Upper lobe of left lung (tissue), 6 donors: ENCODE measurements around the gene ALAD. TPM values are rescaled to one million over a fixed set of nuclear protein-coding genes. Genes with fewer than 3 reads are reported as not detected.
"Not testable (repeated sequence)": the region's sequence is repeated elsewhere in the genome, so short reads cannot be mapped to it uniquely, and the experiment has no call there.

Experiments used
- ATAC-seq, 2 donors: fragments of 200-7000 bp; cut with Tn5 transposase; one replicate each; pipeline ENCODE4 v1.9.1; 2022; ENCODE audit warnings: mild to moderate bottlenecking in 2 of 2, moderate library complexity in 2 of 2; ENCODE audit not compliant: low FRiP score in 2 of 2
- DNase-seq, 2 donors: peaks; one replicate each; pipeline ENCODE4 v3.0.0-alpha.2; 2019 to 2020
- H3K27ac ChIP-seq, 4 donors: fragments of 200-600 bp; sonication (generic); one replicate each; pipeline ENCODE4 v1.5.1; 2016 to 2019
- H3K27me3 ChIP-seq, 4 donors: fragments of 200-600 bp; sonication (generic); one replicate each; pipeline ENCODE4 v1.5.1; 2017 to 2019
- H3K36me3 ChIP-seq, 4 donors: fragments of 200-600 bp; sonication (generic); one replicate each; pipeline ENCODE4 v1.5.1; 2016 to 2019
- H3K4me1 ChIP-seq, 4 donors: fragments of 200-600 bp; sonication (generic); one replicate each; pipeline ENCODE4 v1.5.1; 2018 to 2019
- H3K4me3 ChIP-seq, 4 donors: fragments of 200-600 bp; sonication (generic); one replicate each; pipeline ENCODE4 v1.5.1; 2017 to 2019; ENCODE audit warnings: mild to moderate bottlenecking in 2 of 4, moderate library complexity in 1 of 4
- H3K9me3 ChIP-seq, 4 donors: fragments of 200-600 bp; sonication (generic); one replicate each; pipeline ENCODE4 v1.5.1; 2018 to 2019
- CTCF ChIP-seq, 6 experiments: fragments of 450-650 bp in 4 of 6; fragments of 200-600 bp in 2 of 6; sonication (generic) in 2 of 6; IDR thresholded peaks; one replicate each; pipeline ENCODE4 v1.5.1; 2016 to 2019; ENCODE audit warnings: antibody characterized with exemption in 6 of 6
- EP300 ChIP-seq, 4 donors: sonication (generic); formaldehyde crosslinking; IDR thresholded peaks; one replicate each; pipeline ENCODE4 v1.5.1; 2017; ENCODE audit warnings: antibody characterized with exemption in 4 of 4, control low read depth in 2 of 4
- POLR2A ChIP-seq, 4 donors: fragments of 450-650 bp; IDR thresholded peaks; one replicate each; pipeline ENCODE4 v1.5.1; 2016 to 2017; ENCODE audit warnings: antibody characterized with exemption in 4 of 4, mild to moderate bottlenecking in 2 of 4
- POLR2AphosphoS5 ChIP-seq, 2 donors: sonication (generic); formaldehyde crosslinking; IDR thresholded peaks; one replicate each; pipeline ENCODE4 v1.5.1; 2017; ENCODE audit warnings: antibody characterized with exemption in 2 of 2
- WGBS, 2 donors: methylation state at CpG; one replicate each; pipeline ENCODE4 v1.1.5; 2017 to 2018; 5-methylcytosine and 5-hydroxymethylcytosine counted together
- total RNA-seq, 6 donors: library from RNA; depleted of rRNA in 4 of 6; stranded (reverse); fragments of >200 nt in 4 of 6; gene quantifications; one replicate each; pipeline versions ENCODE4 v1.1.0 to v1.2.1, GENCODE V29; 2016 to 2021
- donor health status: DM: no; HTN: no; CAD: no; lungs with moderate emphysema.
- donor health status: DM: no; HTN: yes; CAD: no; lungs with severe emphysema.

The ALAD gene
- total RNA-seq, 6 donors from 2014 or later: 30.6 to 48.2 (median 38.2) TPM

- Histone ChIP-seq H3K9me3 (no peaks in the 10 kb centered on the region), H3K27ac (no peak overlapping the region), H3K36me3 (no peaks in the 10 kb centered on the region), H3K27me3 (no peaks in the 10 kb centered on the region), H3K4me1 (peaks cover 0 to 11% (median 3%) of the 10 kb centered on the region in 4 donors), H3K4me3 (no peak overlapping the region)
- TF ChIP-seq POLR2AphosphoS5 (IDR thresholded peaks at IDR 0.05): no peak
- TF ChIP-seq CTCF (IDR thresholded peaks at IDR 0.05): no peak
- TF ChIP-seq POLR2A (IDR thresholded peaks at IDR 0.05): no peak
- TF ChIP-seq EP300 (IDR thresholded peaks at IDR 0.05): no peak
- 50 to 55% methylated on average over 1 of the region's 1 CpG for WGBS, 2 donors
- no peak for DNase-seq
- no peak for ATAC-seq
These were observed 20.2 kb downstream of the ALAD start for GRCh38 chr9:113380869-113381378.

- DNase-seq, H3K4me3 ChIP-seq, H3K27ac ChIP-seq, H3K27me3 ChIP-seq, ATAC-seq, H3K36me3 ChIP-seq, H3K9me3 ChIP-seq: not testable (repeated sequence)
- peaks cover 4 to 21% (median 9%) of the 10 kb centered on the region in 4 donors for H3K4me1 ChIP-seq
- WGBS, 2 donors: 89 to 95% methylated on average over 2 of the region's 2 CpGs
These were observed 21.3 kb downstream of the ALAD start for GRCh38 chr9:113379829-113380210.

DNA sequence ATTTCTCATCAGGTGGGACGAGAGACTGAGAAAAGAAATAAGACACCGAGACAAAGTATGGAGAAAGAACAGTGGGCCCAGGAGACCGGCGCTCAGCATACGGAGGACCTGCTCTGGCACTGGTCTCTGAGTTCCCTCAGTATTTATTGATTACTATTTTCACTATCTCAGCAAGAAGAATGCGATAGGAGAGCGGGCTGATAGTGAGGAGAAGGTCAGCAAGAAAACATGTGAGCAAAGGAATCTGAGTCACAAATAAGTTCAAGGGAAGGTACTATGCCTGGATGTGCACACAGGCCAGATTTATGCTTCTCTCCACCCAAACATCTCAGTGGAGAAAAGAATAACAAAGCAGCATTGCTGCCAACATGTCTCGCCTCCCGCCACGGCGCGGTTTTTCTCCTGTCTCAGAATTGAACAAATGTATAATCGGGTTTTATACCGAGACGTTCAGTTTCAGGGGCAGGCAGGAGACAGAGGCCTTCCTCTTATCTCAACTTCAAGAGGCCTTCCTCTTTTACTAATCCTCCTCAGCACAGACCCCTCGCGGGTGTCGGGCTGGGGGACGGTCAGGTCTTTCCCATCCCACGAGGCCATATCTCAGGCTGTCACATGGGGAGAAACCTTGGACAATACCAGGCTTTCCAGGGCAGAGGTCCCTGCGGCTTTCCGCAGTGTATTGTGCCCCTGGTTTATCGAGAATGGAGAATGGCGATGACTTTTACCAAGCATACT lies 21.8 kb downstream of the ALAD start:
- DNase-seq, ATAC-seq: not testable (repeated sequence)
- WGBS, 2 donors: 76 to 77% methylated on average over 20 to 24 of the region's 24 CpGs

GRCh38 chr9:113376634-113377567 lies 24.2 kb downstream of the ALAD start, which contains the start of gene HDHD3:
Gene HDHD3, minus strand, starts transcription at chr9:113376986. Its CDS starts 2,632 bp downstream, at chr9:113374354.
- 3% methylated on average over 34 to 60 of the region's 74 CpGs for WGBS, 2 donors

More for the DNA sequence above, 21.8 kb downstream of the ALAD start:
- H3K36me3 ChIP-seq, H3K27ac ChIP-seq, H3K9me3 ChIP-seq, H3K27me3 ChIP-seq, H3K4me3 ChIP-seq: not testable (repeated sequence)
- H3K4me1 ChIP-seq: peaks cover 4 to 23% (median 9%) of the 10 kb centered on the region in 4 donors

More at GRCh38 chr9:113376634-113377567, 24.2 kb downstream of the ALAD start, which contains the start of gene HDHD3:
- Histone ChIP-seq H3K27me3 (no peaks in the 10 kb centered on the region), H3K4me1 (peaks cover 4 to 20% (median 9%) of the 10 kb centered on the region in 4 donors), H3K27ac (peak within 1 kb of the TSS; percentile 85 to 90 (median 88)), H3K4me3 (peak within 1 kb of the TSS; percentile 68 to 82 (median 76)), H3K9me3 (no peaks in the 10 kb centered on the region), H3K36me3 (peaks cover 0 to 28% (median 15%) of the 10 kb centered on the region in 4 donors)
- ATAC-seq: peak; percentile 88 to 92
- DNase-seq: peak; percentile 89
- TF ChIP-seq POLR2A (IDR thresholded peaks at IDR 0.05) (peak in 3 of 4 donors; percentile 48 to 87 (median 57)), POLR2AphosphoS5 (IDR thresholded peaks at IDR 0.05) (peak; percentile 43 to 80), CTCF (IDR thresholded peaks at IDR 0.05) (no peak), EP300 (IDR thresholded peaks at IDR 0.05) (no peak)
